Measurements from ENCODE around the gene SLC45A3.
A peak's percentile ranks its signal among the peaks of the same experiment; 100 is the strongest.
"Not testable (repeated sequence)": the region's sequence is repeated elsewhere in the genome, so short reads cannot be mapped to it uniquely, and the experiment has no call there.

The SLC45A3 gene

GRCh38 chr1:205680073-205680851, at the start of gene SLC45A3:
TSS of gene SLC45A3 (minus strand) at chr1:205680509. CDS start at chr1:205664656, 15,853 bp downstream.
- DNase-seq, result peak in 5 of 6 experiments; percentile 10 to 31 (median 25)

GRCh38 chr1:205726619-205727125, 46.4 kb upstream of the SLC45A3 start:
- no peak for DNase-seq

GRCh38 chr1:205725514-205725913, 45.2 kb upstream of the SLC45A3 start:
- DNase-seq, result no peak

- not testable (repeated sequence) for DNase-seq
These were observed 40.4 kb upstream of the SLC45A3 start for GRCh38 chr1:205720740-205721139.

- no peak for DNase-seq
These were observed 39.5 kb upstream of the SLC45A3 start for GRCh38 chr1:205719762-205720161.

GRCh38 chr1:205719015-205719414, 38.7 kb upstream of the SLC45A3 start:
- DNase-seq, result no peak

GRCh38 chr1:205716371-205717132, 36.2 kb upstream of the SLC45A3 start:
- DNase-seq, result no peak

GRCh38 chr1:205715628-205716027, 35.3 kb upstream of the SLC45A3 start:
- DNase-seq, result no peak

GRCh38 chr1:205714906-205715246, 34.6 kb upstream of the SLC45A3 start:
- DNase-seq, result no peak

GRCh38 chr1:205714190-205714905, 34.0 kb upstream of the SLC45A3 start:
- no peak for DNase-seq

- peak in 5 of 6 experiments; percentile 19 to 69 (median 46) for DNase-seq
These were observed 31.1 kb upstream of the SLC45A3 start for GRCh38 chr1:205711105-205712048.

GRCh38 chr1:205710201-205711062, 30.1 kb upstream of the SLC45A3 start:
- DNase-seq, result no peak

- DNase-seq, result no peak
These were observed 29.3 kb upstream of the SLC45A3 start for GRCh38 chr1:205709640-205710039.

- DNase-seq, result no peak
These were observed 28.7 kb upstream of the SLC45A3 start for GRCh38 chr1:205709059-205709398.

GRCh38 chr1:205706601-205707502, 26.5 kb upstream of the SLC45A3 start:
- no peak for DNase-seq

- DNase-seq, result no peak
These were observed 24.6 kb upstream of the SLC45A3 start for GRCh38 chr1:205704903-205705302.

GRCh38 chr1:205703072-205703471, 22.8 kb upstream of the SLC45A3 start:
- no peak for DNase-seq

- DNase-seq, result no peak
These were observed 21.6 kb upstream of the SLC45A3 start for GRCh38 chr1:205701891-205702290.

GRCh38 chr1:205701420-205701819, 21.1 kb upstream of the SLC45A3 start:
- no peak for DNase-seq

- no peak for DNase-seq
These were observed 20.6 kb upstream of the SLC45A3 start for GRCh38 chr1:205700865-205701401.
